GM19240 (cell line): ENCODE results near the gene MAML3.

Source experiments
- DNase-seq: peaks from one replicate; pipeline ENCODE4 v3.0.0; 2011; ENCODE audit warnings: low spot score; ENCODE audit not compliant: insufficient read length

The MAML3 gene

GRCh38 chr4:140100771-140101170, 53.2 kb downstream of the MAML3 start:
- DNase-seq, result no peak

DNA sequence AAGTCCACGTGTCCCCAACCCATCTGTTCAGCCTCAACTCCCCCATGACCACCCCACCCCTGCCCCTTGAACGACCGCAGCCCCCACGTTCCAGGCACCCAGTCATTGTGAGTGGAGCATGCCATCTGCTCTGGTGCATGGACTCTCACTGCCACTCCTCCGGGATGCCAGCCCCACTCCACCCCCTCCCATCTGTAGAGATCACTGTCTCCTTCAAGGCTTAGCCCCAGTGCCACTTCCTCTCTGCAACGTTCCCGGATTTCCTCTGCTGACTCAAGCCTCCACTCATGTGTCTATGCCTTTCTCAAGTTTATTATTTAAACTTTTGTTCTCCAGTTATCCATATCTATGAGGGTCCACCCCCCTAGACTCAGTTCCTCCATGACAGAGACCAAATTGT, 54.0 kb downstream of the MAML3 start:
- no peak for DNase-seq

DNA sequence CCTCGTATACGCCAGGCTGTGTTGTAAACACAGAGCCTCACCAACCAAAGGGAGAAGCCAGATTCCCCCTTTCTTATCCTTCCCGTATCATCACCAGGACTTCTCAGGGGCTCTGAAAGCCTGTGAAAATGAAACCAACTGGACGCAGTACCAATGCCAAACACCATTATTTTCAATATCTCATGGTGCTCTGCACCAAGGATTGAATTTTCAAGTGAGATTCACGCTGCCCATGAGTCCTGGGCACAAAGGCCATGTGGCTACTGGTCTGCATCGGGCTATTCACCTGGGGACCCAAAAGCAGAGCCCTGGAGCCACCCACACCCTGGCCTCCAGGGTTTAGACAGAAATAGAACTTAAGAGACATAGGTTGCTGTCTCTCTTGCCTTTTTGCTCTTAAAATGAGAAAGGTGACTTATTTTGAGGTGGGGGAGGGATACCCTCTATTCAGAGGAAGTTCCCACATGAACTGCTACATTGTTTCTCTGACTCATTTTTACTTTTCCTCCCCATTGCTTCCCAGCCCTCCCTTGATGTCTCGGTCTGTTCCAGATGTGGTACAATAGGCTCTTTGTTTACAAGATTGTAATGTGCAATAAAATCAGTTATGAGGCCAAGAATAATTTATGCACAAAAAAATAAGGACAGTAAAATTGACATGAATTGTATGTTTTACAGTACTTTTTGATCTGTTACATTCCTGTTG, 55.4 kb downstream of the MAML3 start:
- DNase-seq, result no peak

DNA sequence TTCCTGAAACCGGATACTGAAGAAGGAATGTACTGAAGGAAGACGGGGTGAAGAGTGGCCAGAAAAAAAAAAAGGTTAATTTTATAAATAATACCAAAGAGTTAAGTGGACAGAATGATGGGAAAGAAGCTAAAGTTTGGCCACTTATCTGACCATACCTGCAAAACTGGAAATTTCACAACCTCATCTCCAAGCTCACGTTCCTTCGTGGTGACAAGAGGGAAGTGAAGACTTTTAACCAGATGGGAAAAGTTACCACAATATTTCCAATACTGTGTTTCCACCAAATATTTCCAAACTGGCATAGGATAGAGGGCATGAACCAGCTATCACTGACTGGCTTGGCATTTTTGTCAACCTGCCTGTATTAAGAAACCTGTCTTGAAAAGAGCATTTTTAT, 56.4 kb downstream of the MAML3 start:
- no peak for DNase-seq

GRCh38 chr4:140096921-140097320, 57.1 kb downstream of the MAML3 start:
- DNase-seq, result no peak

- no peak for DNase-seq
Observed at GRCh38 chr4:140096483-140096861, 57.5 kb downstream of the MAML3 start.

GRCh38 chr4:140095694-140096482, 58.1 kb downstream of the MAML3 start:
- DNase-seq, result no peak

GRCh38 chr4:140094438-140095420, 59.3 kb downstream of the MAML3 start:
- no peak for DNase-seq

- DNase-seq, result no peak
Observed at GRCh38 chr4:140092094-140092851, 61.7 kb downstream of the MAML3 start.

GRCh38 chr4:140091305-140091704, 62.7 kb downstream of the MAML3 start:
- no peak for DNase-seq

GRCh38 chr4:140090215-140090731, 63.7 kb downstream of the MAML3 start:
- DNase-seq, result no peak

DNA sequence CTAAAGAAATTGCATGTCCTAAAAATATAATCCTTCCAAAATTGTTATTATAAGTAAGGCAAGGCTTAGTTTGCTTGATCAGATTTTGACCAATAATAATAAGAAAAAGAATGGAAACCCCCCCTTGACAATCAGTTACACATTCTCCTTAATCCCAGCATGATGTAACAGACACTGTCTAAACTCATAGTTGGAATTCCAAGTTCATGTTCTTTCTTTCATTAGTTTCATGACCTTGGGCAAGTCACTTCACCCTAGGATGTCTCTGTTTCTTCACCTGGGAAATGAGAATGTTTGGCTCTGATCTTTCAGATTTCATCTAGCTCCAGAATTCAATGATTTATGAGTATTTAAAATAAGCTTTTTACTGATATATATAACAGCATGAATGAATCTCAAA, 64.8 kb downstream of the MAML3 start:
- DNase-seq, result no peak

DNA sequence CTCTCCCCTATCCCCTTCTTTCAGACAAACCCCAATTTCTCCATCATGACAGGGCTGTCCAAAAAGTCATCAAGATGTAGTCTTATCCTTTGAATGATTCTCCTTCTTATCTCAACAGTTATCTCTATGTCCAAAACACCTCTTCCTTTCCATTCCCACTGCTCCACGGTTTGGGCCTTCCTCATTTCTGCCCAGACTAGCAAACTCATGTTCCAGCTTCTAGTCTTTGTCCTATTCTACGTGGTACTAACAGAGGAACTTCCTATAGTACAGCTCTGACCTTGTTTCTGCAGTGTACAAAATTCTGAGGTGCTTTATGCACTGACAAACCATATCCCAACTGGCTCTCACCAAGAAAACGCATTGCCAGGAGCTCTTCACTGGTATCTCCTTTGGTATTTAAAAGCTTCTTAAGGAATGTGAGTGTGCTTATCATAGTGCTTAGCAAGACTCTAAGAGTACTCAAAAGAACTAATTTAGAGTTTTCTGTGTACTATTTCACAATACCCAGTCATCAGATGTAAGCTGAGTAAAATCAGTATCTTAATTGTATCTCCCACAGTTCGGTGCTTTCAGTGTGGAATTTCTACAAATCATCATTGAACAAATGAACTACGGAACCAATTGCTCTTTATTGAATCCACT, 65.5 kb downstream of the MAML3 start:
- DNase-seq, result no peak

DNA sequence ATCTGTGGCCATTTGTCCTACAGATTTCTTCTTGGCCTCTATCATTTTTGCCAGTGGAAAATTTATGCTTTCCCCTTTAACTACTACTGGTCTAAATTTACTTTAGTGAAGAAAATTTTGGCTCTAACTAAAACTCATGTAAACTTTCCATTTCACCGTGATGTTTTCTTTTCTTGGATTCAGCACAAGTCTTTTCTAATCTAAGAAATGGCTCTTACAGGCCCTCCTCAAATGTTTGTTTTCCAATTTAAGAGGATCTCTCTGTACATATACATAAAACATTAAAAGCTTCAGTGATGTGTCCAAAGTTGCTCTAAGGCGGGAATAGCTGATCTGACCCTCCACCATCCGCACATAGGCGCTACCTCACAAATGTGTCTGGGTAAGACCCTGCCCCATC, 68.1 kb downstream of the MAML3 start:
- no peak for DNase-seq

DNA sequence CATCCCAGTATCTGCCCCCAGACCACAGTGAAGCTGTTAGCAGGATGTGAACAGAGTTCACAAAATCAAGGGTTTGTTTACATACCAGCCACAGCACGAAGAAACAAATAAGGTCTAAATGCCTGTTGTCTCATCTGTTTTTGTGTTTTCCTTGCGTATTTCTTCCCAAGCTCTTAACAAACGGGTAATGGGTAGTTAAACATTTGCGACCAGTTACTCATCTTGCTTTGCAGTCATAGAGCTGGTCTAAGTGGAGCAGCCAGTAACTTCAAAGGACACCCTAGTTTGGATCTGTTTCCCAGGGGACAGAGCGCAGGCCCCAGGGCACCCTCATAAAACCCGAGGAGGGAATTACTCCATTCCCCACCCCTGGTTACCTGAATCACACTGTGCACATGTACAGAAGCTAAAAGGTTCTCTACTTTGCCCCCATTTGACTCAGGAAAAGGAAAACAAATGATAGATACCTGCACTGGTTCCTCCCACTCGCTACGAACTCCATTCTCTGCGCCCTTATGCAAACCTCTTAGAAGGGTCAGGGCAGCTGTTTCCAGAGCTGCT, 68.8 kb downstream of the MAML3 start:
- no peak for DNase-seq

GRCh38 chr4:140084385-140084784, 69.6 kb downstream of the MAML3 start:
- no peak for DNase-seq

DNA sequence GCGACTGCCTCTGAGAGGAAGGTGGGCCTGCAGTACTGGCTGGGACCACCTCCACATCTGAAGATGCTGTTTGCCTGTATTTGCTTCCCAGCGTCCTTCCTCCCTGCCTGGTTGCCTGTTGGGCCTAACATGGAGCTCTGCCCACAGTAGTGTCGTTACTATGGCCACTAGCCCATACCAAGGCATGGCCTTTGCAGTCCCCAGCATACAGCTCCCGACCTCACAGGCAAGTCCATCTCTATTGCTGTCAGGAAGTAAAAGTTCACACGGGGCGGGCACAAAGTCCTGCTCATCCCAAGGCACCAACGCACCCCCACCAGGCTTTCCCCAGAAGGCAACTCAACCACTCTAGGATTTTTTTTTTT, 71.6 kb downstream of the MAML3 start:
- no peak for DNase-seq

DNA sequence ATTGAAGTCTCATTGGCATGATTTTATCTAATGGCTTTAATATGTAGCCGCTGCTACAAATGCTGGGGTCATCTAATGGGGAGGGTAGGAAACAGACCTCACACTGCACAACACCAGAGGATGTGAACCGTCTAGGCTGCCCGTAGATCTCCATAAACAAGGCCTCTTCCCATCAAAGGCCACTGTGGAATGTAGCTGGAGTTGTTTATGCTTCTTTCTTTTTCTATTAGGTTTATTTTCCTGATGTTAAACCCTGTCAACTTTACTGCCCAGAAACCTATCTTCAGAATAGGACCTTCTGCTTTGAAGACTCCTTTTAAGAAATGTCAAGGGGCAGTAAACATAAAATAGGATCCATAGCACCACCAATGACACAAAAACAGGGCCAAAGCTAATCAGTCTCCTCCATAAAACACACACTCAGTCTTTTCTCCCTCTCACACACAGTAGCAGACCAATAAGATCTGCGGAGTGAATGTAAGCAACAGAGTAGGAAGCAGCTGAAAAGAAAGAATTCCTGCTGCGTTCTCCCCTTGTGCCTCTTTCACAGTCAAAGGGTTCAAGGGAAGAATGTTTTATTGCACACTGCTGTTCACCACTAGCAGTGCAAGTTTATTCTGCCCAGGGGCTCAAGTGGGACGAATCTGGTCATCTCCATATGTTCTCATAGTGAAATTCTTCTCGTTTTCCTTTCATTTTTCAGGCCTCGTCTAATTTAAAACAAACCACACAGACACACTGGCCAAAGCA, 72.2 kb downstream of the MAML3 start:
- DNase-seq, result no peak

DNA sequence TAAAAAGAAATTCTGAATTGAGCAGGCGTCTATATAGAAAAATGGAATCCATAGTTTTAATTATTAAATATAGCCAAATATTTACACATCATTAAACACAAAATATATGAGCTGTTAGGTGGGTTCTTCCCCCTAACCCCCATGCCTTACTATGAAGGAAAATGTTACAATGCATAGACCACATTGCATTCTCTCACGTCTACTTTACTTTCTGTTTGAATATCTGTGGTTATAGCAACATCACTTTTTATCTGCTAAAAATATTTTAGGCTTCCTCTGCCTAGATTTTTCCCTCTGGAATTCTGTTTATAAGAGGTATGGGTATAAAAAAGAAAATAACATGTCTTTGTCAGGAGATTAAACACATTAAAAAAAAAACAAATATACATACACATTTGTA, 73.1 kb downstream of the MAML3 start:
- DNase-seq, result no peak
